Hippocampal formation (tissue), 2 donors: ENCODE measurements around the gene BORCS5.
"Not testable (repeated sequence)": the region's sequence is repeated elsewhere in the genome, so short reads cannot be mapped to it uniquely, and the experiment has no call there.

Source experiments
- DNase-seq, 2 donors: peaks; one replicate each; lab custom pipeline; 2025; lab: John Stamatoyannopoulos, UW

Gene BORCS5

DNA sequence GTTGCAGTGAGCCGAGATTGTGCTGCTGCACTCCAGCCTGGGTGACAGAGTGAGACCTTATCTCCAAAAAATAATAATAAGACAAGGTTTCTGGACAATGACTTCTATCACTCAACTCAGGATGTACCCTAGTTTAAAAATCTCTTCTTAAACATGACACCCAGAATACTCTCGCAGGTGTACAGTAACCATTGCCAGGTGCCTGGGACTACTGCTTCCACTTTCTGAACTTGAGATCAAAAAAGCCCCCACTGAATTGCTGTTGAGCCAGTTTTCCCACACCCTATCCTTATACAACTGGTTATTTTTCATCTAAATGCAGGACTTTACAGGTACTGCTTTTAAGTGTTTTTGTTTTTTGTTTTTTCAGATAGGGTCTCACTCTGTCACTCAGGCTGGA is 36.3 kb downstream of the BORCS5 start:
- DNase-seq, result no peak

DNA sequence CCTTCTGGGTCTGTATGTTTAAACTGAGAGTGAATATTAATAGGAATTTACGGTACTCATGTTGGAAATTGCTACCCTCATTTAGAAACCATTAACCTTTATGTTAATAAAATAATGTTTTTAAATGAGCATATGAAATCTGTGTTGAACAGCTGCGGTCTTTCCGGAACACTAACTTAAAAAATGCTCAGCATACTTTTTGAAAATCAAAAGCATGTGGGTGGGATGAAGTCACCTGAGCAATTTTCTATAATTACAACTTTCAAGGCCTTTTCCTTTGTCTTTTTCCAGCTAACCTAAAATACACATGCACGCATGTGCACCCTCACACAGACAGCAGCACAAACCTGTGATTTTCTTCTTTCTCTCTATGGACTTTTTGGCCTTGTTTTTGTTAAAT is 39.8 kb downstream of the BORCS5 start:
- DNase-seq, result no peak

DNA sequence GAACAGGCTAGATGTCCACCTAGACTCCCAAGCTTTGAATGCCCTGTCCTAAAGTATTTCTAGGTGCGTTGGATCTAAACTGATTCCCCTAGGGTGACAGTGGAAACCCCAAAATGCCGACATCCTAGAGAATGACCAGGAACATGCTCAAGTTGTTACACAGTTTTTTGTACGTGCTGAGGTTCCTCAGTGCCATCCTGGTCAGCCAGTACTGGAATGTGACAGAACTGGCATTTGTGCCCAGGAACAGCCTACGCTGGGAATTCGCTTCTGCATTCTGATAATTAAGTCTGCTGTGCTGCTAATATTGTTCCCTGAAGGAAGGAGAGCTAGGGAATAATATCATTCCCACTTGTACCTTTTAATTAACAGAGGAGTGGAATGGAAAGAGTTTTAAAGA is 40.3 kb downstream of the BORCS5 start:
- no peak for DNase-seq

DNA sequence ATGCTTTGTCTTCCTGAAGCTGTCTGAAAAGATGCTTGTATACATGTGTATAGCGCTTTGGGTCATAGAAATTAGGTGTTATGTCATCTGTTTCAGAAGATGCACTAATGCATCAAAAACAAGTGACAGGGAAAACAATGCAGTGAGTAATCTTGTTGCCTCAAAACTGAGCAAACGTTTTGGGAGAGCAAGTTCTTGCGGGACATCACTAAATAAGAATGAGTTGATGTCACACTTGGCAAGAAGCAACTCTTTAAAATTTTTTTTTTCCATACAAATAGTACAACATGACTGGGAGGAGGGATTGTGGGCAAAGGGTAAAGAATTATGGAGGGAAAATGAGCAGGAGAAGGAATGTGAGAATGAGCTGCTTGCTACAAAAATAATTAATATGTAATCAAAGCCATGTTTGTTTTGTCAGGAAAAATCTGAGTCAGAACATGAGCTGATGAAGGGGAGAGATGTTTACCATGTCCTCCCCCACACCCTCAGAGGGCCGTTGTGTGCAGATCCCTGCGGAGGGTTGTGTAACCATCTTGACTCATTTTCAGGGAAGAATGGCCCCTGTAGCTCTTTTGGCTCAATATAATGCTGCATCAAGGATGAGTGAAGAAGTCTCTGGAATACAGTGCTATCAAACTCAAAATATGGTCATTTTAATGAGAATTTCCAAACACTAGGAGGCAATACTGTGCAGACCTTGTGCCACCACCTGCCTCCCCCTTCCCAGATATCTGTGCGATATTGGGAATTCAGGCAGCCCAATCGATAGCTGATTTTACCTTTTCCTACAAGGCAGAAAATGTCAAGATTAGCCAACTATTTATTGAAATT is 41.4 kb downstream of the BORCS5 start:
- no peak for DNase-seq

DNA sequence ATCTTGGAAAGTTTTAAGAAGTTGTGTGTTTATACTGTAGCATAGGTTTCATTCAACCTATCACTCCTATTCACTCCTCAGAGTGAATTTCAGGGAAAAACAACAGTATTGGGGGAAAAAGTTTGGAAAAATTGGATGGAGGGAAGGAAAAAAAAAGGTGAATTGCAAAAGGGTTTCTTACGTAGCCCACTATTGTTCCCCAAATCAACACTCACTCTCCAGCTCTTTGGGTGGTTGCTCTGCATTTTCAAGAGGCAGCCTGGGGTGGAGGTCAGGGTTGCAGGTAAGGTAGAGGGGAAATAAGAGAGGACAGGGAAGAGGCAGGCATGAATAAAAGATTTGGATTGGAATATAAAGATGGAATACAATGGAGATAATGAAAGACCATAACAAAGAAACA is 42.3 kb downstream of the BORCS5 start:
- DNase-seq, result no peak

DNA sequence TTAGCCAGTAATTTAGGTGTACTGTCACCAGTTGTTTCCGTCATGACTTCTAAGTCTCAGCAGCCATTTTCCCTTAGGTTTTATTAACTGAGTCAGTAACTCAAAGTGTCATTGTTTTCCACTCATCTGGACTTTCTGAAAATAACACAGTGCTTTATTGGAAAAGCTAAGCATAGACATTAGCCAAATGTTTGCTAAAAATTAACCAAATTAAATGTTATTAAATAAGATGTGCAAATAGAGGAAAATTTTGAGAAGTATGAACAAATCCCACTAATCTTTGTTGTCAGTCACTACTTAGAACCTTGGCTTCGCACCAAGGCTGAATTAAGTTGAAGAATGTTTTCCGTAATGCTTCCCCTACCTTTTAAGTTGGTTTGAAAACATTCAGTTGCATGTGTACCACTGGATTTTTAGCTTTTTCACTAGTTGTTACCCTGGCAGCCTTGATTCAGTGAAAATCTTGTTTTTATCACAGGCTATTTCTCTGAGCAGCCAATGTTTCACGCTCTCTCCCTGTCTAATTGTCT is 43.0 kb downstream of the BORCS5 start:
- DNase-seq, result no peak

DNA sequence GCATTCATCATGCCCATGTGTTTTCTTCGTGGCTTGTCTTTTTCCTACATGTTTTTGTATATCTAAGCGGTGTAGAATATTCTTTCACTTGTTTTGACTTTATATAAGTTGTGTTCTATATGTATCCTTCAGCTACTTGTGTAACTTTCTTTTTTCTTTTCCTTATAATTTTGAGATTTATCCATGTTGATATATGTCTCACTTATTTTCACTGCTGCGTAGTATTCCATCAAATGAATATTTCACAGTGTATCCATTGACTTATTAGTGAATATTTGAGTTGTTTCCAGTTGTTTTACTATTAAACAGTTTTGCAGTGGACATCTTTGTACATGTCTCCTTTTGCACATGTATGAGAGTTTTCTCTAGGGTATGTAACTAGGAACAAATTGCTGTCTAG is 43.9 kb downstream of the BORCS5 start:
- no peak for DNase-seq

DNA sequence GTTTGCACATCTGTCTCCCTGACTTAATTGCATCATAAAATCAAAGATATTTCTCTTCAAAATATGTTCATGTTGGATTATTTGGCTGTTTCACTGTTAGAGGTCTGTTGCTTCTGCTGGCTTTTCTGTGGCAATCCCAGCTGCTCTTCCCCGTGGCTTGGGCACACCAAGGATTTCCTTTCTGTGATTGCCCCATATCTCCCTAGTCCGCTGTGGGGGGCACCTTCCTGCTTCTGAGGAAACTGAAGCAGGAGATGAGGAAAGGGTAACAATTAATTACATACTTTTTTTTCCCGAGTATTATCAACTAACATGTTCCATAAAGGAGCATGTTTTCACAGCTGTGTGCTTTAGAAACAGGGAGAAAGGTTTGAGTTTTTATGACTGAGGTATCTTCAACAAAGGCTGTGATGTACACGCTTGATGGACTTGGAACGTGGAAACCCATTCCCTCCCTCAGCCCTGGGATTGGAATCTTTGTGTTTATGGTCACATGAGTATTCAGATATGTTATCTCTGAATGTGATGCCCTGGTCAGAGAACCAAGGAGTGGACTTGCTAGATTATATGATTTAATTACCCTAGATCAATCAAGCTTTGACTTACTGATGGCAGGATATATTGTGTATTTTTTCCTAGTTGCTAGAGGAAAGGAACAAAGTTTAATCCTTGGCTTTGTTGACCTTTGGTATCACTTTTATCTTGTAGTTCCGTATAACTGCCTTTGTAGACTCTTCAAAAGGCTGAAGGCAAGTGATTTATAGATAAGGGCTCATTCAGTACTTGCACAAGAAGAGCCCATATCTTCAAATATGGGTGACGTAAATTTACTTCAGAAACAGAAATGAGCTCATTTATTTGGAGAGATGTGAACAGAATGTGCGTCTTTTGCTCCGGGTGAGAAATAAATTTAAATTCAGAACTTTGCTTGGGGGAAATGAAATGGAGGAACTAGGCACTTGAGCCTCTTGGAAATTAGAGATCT is 46.7 kb downstream of the BORCS5 start:
- no peak for DNase-seq

DNA sequence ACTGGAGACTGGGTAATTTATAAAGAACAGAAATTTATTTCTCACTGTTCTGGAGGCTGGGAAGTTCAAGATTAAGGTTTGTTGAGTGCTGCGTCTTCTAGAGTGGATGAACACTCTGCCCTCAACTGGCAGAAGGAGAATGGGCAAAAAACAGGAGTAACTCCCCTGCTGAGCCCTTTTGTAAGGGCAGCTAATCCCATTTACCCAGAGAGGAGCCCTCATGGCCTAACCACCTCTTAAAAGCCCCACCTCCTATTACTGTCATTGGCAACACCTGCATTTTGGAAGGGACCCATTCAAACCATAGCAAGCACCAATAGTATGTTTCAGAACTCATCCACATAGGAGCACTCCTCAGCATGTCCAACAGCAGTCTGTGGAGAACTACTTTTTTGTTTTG is 47.4 kb downstream of the BORCS5 start:
- no peak for DNase-seq

DNA sequence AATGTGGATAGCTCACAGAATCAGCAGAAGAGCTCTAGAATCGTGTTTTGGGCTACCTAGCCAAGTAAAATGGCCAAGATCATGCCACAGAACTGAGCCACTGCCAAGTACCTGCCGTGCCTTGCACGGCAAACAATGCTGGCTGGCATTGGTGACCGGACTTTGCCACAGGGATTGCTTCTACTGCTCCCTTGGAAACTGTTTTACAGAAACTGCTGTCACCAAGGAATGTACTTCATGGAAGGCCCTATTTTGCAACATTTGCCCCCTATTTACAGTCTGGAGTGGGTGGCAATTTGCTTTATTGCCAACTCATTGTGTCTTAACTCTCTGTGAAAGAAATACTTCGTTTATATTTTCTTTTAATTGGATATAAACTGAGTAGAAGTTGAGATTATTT is 49.0 kb downstream of the BORCS5 start:
- DNase-seq, result peak; percentile 48 to 52

DNA sequence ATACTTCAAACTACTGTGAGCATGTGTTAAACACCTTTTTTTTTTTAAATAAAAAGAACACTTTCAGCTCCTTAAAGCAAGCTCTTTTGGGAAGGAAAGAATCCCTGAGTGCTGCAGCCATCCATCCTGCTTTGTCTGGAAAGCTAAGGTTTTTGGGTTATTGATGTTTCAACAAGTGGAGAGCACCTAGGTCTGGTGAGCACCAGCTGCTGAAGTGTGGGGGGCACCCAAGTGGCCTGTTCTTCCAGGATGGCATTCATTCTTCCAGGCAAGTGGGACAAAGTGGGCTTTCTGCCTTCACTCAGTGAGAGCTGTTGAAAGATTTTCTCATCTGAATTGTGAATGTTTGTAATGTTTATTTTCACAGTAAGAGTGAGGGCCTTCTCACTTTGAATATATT is 49.9 kb downstream of the BORCS5 start:
- DNase-seq, result no peak

DNA sequence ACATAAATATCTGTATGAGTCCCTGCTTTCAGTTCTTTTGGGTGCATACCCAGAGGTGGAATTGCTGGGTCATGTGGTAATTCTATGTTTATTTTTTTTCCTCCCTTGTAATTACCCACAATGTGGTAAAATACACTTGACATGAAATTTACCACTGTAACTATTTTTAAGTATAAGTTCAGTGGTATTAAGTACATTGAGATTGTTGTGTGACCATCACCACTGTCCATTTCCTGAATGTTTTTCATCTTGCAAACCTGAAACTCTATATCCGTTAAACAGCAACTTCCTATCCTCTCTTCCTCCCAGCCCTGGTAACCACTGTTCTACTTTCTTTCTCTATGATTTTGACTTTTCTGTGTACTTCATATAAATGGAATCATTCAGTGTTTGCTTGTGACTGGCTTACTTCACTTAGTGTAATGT is 51.4 kb downstream of the BORCS5 start:
- no peak for DNase-seq

DNA sequence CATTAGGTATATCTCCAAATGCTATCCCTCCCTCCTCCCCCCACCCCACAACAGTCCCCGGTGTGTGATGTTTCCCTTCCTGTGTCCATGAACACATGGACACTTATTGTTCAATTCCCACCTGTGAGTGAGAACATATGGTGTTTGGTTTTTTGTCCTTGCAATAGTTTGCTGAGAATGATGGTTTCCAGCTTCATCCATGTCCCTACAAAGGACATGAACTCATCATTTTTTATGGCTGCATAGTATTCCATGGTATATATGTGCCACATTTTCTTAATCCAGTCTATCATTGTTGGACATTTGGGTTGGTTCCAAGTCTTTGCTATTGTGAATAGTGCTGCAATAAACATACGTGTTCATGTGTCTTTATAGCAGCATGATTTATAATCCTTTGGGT is 52.5 kb downstream of the BORCS5 start:
- not testable (repeated sequence) for DNase-seq

DNA sequence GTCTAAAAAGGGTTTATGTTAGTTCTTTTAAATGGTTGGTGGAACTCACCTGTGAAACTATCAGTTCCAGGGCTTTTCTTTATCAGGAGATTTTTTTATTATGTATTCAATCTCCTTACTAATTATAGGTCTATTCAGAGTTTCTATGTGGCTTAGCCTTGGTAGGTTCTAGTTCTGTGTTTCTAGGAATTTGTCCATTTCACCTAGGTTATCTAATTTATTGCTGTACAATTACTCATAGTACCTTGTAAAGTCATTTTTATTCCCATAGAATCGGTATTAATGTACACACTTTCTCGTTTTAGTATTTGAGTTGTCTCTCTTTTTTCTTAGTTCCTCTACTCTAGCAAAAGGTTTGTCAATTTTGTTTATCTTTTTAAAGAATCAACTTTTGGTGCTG is 59.0 kb downstream of the BORCS5 start:
- no peak for DNase-seq

DNA sequence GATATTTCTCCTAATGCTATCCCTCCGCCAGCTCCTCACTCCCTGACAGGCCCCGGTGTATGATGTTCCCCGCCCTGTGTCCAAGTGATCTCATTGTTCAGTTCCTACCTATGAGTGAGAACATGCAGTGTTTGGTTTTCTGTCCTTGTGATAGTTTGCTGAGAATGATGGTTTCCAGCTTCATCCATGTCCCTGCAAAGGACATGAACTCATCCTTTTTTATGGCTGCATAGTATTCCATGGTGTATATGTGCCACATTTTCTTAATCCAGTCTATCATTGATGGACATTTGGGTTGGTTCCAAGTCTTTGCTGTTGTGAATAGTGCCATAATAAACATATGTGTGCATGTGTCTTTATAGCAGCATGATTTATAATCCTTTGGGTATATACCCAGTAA is 62.3 kb downstream of the BORCS5 start:
- not testable (repeated sequence) for DNase-seq

DNA sequence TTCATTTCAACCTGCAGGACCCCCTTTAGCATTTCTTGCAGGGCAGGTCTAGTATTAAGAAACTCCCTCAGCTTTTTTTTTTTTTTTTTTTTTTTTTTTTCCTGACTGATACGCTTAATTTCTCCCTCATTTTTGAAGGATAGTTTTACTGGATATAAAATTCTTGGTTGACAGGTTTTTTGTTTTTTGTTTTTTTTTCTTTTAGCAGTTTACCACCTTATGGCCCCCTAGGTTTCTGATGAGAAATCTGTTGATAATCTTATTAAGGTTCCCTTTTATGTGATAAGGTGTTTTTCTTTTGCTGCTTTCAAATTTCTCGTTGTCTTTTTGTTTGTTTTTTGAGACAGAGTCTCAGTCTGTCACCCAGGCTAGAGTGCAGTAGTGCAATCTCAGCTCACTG is 66.5 kb downstream of the BORCS5 start:
- DNase-seq, result no peak

DNA sequence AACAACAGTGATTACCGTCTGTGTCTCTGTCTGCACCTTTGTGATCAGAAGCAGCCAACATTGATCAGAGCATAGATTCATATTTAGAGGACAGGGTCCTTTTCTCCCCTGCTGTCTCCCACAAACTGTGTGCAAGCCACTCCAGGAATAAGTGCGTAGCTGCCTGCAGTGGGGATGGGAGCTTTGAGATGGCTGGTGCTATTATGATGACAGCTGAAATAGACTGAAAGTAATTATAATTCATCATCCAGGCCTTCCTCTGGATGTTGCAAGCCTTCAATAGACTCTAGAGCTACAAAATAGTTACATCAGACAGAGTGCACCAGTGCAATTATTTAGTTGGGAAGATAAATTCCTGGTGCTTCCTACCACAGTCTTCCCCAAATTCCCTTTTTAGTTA is 68.1 kb downstream of the BORCS5 start:
- no peak for DNase-seq

DNA sequence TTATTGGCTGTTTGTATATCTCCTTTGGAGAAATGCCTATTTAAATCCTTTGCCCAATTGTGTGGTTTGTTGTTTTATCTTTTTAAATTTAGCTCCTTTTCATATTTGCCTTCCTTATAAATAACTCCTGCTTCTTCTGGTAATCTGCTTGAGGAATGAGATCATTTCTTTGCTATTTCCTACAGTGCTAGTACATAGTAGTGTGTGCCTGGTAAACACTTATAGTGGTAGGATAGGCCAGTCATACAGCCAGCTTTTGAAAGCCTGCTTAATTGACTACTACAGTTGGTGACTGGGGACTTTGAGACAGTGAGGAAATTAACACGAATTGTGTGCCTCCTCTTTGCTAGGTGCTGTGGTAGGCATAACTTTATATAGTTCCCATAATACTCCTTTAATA is 68.7 kb downstream of the BORCS5 start:
- no peak for DNase-seq

DNA sequence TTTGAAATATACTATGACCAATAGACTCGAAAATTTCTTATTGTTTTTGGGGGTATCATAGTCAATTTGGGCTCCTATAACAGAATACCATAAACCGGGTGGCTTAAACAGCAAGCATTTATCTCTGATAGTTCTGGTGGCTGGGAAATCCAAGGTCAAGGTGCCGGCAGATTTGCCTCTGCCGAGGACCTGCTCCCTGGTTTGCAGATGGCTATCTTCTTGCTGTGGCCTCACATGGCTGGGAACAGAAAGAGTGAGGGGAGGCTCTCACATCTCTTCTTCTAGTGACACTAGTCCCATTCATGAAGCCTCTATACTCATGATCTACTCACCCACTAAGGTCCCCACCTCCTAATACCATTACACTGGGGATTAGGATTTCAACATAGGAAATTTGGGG is 70.7 kb downstream of the BORCS5 start:
- DNase-seq, result no peak

DNA sequence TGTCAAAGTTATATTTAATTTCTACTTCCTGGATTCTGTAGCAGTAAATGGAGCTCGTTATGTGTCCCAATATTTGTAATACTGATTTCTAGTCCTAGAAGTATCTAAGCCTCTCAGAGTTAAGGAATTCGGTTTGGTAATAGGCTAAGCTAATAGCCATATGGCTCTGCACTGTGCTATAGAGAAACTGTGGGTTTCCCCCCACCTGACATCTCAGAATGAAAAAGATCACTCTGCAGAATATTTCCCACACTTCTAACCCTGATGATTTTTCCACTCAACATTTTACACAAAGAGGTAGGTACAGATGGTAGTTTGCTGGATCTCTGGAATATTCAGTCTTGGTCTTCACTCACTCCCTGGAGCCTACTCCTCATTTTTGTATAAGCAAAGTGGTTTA is 71.2 kb downstream of the BORCS5 start:
- no peak for DNase-seq

DNA sequence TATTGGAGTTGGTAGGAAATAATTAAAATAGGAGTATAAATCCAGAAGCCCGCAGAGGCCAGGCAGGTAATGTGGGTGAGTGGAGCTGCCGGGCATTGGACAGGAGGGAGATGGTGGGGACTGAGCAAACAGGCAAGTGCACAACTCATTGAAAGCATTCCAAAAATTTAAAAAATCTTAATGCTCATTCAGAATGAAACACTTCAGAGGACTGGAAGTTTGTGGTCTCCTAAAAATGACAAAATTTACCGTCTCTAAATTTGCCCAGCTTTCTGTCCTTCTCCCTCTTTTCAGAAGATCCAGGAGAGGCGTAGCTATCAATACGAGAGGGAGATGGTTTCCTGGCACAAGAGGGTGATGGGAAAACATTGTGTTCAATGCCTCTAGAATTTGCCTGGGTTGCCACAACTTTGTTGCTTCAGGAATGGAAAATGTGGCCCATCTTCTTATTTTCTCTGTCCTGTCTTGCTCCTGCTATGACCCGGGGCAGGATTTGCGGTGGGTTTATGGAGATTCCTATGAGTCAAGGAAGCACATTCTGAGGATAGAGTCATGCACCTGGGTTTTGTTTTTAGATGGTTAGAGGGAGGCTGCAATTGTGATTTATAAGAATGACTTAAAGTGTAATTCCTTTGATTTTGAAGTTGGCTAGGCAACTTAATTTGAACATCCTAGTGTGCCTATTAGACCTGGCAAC is 72.2 kb downstream of the BORCS5 start:
- DNase-seq, result no peak

DNA sequence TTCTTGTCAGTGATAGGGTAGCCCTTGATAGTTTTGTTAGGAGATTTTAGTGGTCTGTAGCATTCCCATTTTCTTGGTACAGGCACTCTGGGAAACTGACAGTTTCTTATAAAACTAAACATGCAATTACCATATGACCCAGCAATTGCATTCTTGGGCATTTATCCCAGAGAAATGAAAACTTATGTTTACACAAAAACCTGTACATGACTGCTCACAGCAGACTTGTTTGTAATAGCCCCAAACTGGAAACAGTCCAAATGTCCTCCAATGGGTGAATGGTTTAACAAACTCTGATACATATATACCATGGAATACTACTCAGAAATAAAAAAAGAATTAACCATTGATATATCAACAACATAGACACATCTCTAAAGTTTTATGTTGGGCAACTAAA is 75.5 kb downstream of the BORCS5 start:
- no peak for DNase-seq
